Measurements from ENCODE around the gene UBIAD1.
A peak's percentile ranks its signal among the peaks of the same experiment; 100 is the strongest.

Gene UBIAD1

DNA sequence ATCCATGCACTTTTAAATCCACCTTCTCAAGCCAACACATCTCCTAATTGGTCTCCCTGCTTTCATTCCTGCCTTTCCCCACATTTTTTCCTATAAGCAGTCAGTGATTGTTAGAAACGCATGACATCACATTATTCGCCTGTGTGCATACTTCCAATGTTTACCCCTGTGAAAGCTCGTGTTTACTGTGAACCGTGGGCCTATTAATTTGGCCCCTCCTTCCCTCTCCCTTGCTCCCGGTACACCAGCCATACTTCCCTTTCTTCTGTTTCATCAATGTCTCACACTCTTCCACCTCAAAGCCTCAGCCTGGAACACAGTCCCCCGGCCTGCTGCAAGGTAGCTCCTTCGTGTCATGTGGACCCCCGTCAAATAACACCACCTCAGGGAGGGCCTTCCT, 19.8 kb upstream of the UBIAD1 start:
- Histone ChIP-seq H3K27me3 (ENCODE audit: insufficient read depth, low read length, poor library complexity) (no peaks in the 10 kb centered on the region), H3K9ac (ENCODE audit: low read depth, low read length) (no peak overlapping the region), H3K4me1 (ENCODE audit: insufficient read depth, low read length) (no peaks in the 10 kb centered on the region), H3K79me2 (ENCODE audit: insufficient read depth, low read length) (no peaks in the 10 kb centered on the region), H3K36me3 (ENCODE audit: insufficient read depth, low read length) (peaks cover 80% of the 10 kb centered on the region), H4K20me1 (ENCODE audit: insufficient read depth, low read length) (peaks cover 5% of the 10 kb centered on the region; the same call in 1 of the 2 replicates), H3K27ac (ENCODE audit: low read length) (no peak overlapping the region), H3K9me3 (ENCODE audit: insufficient read depth, low read length, severe bottlenecking) (no peaks in the 10 kb centered on the region), H3K4me2 (ENCODE audit: insufficient read depth, low read length) (no peak overlapping the region), H2AFZ (ENCODE audit: low read depth, low read length) (no peak overlapping the region), H3K4me3 (ENCODE audit: low read depth in 1 of 2, low read length in 2 of 2) (no peak overlapping the region)
- DNase-seq (no peak), ATAC-seq (ENCODE audit: insufficient read depth, low read depth) (no peak)
- TF ChIP-seq, protein P1, sequence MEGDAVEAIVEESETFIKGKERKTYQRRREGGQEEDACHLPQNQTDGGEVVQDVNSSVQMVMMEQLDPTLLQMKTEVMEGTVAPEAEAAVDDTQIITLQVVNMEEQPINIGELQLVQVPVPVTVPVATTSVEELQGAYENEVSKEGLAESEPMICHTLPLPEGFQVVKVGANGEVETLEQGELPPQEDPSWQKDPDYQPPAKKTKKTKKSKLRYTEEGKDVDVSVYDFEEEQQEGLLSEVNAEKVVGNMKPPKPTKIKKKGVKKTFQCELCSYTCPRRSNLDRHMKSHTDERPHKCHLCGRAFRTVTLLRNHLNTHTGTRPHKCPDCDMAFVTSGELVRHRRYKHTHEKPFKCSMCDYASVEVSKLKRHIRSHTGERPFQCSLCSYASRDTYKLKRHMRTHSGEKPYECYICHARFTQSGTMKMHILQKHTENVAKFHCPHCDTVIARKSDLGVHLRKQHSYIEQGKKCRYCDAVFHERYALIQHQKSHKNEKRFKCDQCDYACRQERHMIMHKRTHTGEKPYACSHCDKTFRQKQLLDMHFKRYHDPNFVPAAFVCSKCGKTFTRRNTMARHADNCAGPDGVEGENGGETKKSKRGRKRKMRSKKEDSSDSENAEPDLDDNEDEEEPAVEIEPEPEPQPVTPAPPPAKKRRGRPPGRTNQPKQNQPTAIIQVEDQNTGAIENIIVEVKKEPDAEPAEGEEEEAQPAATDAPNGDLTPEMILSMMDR (IDR thresholded peaks at IDR 0.05; ENCODE audit: borderline replicate concordance, extremely low read depth, low read length, poor library complexity, severe bottlenecking): no peak
- no peak for TF ChIP-seq EZH2 (IDR thresholded peaks at IDR 0.05; ENCODE audit: borderline replicate concordance, low read depth, low read length, severe bottlenecking)

DNA sequence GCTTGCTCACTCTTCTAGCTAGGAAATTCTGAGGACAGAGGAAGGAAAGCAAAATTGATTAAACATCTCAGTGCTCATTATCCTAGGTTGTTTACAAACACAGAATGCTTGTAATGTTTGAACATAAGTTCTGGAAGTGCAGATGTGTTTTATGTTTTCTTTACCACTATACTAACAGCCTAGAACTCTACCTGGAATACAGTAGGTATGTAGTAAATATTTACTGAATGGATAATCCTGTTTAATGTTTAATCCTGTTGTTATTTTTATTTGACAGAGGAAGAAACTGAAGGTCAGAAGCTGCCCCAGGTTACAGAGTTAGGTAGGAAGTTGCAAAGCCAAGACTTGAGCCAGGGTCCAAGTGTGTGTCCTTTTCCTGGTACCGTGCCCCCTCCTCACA, 16.7 kb upstream of the UBIAD1 start:
- DNase-seq (no peak), ATAC-seq (ENCODE audit: insufficient read depth, low read depth) (no peak)
- Histone ChIP-seq H3K9ac (ENCODE audit: low read depth, low read length) (no peak overlapping the region), H3K79me2 (ENCODE audit: insufficient read depth, low read length) (peaks cover 19% of the 10 kb centered on the region), H3K4me1 (ENCODE audit: insufficient read depth, low read length) (peaks cover 10% of the 10 kb centered on the region), H3K27me3 (ENCODE audit: insufficient read depth, low read length, poor library complexity) (no peaks in the 10 kb centered on the region), H4K20me1 (ENCODE audit: insufficient read depth, low read length) (peaks cover 5% of the 10 kb centered on the region; the same call in 1 of the 2 replicates), H2AFZ (ENCODE audit: low read depth, low read length) (no peak overlapping the region), H3K36me3 (ENCODE audit: insufficient read depth, low read length) (peaks cover 82% of the 10 kb centered on the region), H3K4me2 (ENCODE audit: insufficient read depth, low read length) (no peak overlapping the region), H3K4me3 (ENCODE audit: low read depth in 1 of 2, low read length in 2 of 2) (no peak overlapping the region), H3K9me3 (ENCODE audit: insufficient read depth, low read length, severe bottlenecking) (no peaks in the 10 kb centered on the region), H3K27ac (ENCODE audit: low read length) (no peak overlapping the region)
- TF ChIP-seq, protein P1 (IDR thresholded peaks at IDR 0.05; ENCODE audit: borderline replicate concordance, extremely low read depth, low read length, poor library complexity, severe bottlenecking): no peak
- no peak for TF ChIP-seq EZH2 (IDR thresholded peaks at IDR 0.05; ENCODE audit: borderline replicate concordance, low read depth, low read length, severe bottlenecking)

DNA sequence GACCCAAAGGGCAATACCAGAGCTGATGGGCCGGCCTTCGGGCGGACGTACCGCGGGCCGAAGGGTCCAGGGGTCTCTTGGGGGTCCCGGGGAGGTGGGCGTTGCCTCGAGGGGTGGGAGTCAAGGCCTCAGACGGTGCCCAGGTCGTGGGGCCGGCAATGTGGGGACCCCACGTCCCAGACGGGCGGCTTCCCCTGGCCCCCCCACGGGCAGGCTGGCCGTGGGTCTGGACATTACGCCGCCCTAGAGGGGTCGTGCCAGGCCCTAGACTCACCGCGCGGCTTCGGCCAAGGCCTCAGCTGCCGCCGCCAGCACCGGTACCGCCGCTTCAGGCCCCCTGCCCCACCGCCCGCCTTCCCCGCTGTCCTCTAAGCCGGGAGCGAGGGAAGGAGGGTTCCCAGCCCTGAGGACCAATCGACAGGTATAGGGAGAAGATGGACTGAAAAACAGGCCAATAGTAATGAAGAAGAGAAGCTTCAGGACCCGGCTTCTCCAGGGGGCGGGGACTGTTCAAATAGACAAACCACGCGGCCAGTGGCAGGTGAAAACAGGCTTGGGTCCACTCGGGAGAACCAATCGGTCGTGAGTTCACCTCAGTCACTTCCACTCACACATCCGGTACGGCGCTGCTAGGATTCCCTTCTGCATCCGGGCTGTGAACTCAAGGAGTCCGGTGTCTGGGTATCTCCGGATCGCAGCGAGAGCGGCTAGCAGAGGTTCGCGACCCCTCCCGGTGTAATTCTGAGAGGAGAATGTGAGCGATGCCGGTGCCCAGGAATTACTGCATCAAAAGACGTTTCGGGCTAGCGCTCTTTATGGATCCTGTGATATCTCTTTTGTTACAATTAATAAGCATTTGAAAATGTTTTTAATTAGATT, 10.6 kb upstream of the UBIAD1 start, which contains the start of gene MTOR:
MTOR (minus strand) TSS at position 381 of the 879 bp plus-strand sequence. CDS start 3,142 bp downstream, outside the sequence.
- ATAC-seq (ENCODE audit: insufficient read depth, low read depth) (peak; percentile 96), DNase-seq (peak; percentile 100)
- Histone ChIP-seq H3K4me1 (ENCODE audit: insufficient read depth, low read length) (peaks cover 20% of the 10 kb centered on the region), H3K27me3 (ENCODE audit: insufficient read depth, low read length, poor library complexity) (no peaks in the 10 kb centered on the region), H3K9ac (ENCODE audit: low read depth, low read length) (peak within 1 kb of the TSS; percentile 81), H2AFZ (ENCODE audit: low read depth, low read length) (peak within 1 kb of the TSS; percentile 82), H3K9me3 (ENCODE audit: insufficient read depth, low read length, severe bottlenecking) (no peaks in the 10 kb centered on the region), H3K36me3 (ENCODE audit: insufficient read depth, low read length) (peaks cover 24% of the 10 kb centered on the region), H3K4me2 (ENCODE audit: insufficient read depth, low read length) (peak within 1 kb of the TSS; percentile 70), H4K20me1 (ENCODE audit: insufficient read depth, low read length) (no peaks in the 10 kb centered on the region), H3K4me3 (ENCODE audit: low read depth in 1 of 2, low read length in 2 of 2) (peak within 1 kb of the TSS; percentile 77 to 78), H3K27ac (ENCODE audit: low read length) (peak within 1 kb of the TSS; percentile 75), H3K79me2 (ENCODE audit: insufficient read depth, low read length) (peaks cover 29% of the 10 kb centered on the region)
- TF ChIP-seq EZH2 (IDR thresholded peaks at IDR 0.05; ENCODE audit: borderline replicate concordance, low read depth, low read length, severe bottlenecking): no peak
- TF ChIP-seq, protein P1 (IDR thresholded peaks at IDR 0.05; ENCODE audit: borderline replicate concordance, extremely low read depth, low read length, poor library complexity, severe bottlenecking): peak; percentile 44

All from DND-41 (cell line).